Activated B cell treated with CpG ODN at 0.5 μM for 24 hours (primary cell): Measurements from ENCODE around the gene FGFR2. TPM values are rescaled to one million over a fixed set of nuclear protein-coding genes. Genes with fewer than 3 reads are reported as not detected.

Source experiments
- ATAC-seq: fragments of 200-7000 bp; cut with Tn5 transposase; one replicate; pipeline ENCODE4 v1.10.0; 2021; ENCODE audit warnings: low read depth, mild to moderate bottlenecking, moderate library complexity
- CTCF ChIA-PET: fragments of 350-600 bp; sonication (Branson Sonifier 250); formaldehyde crosslinking; loops from one replicate; lab custom pipeline; 2021; ENCODE audit warnings: antibody characterized with exemption; lab: Charles Lee
- POLR2A ChIA-PET: fragments of 350-600 bp; sonication (Branson Sonifier 250); formaldehyde crosslinking; loops from one replicate; lab custom pipeline; 2021; ENCODE audit warnings: antibody characterized with exemption; lab: Charles Lee
- DNase-seq: peaks from one replicate; pipeline ENCODE4 v3.0.0; 2022
- H3K27ac Mint-ChIP-seq: one replicate; pipeline ENCODE4 v1.8.0; 2020; ENCODE audit warnings: mixed read lengths
- H3K27me3 Mint-ChIP-seq: one replicate; pipeline ENCODE4 v1.8.0; 2021; ENCODE audit warnings: mixed read lengths
- H3K36me3 Mint-ChIP-seq: one replicate; pipeline ENCODE4 v1.8.0; 2021; ENCODE audit warnings: low read depth, mixed read lengths
- H3K4me1 Mint-ChIP-seq: one replicate; pipeline ENCODE4 v1.8.0; 2021; ENCODE audit warnings: mixed read lengths
- H3K4me3 Mint-ChIP-seq: one replicate; pipeline ENCODE4 v1.8.0; 2020; ENCODE audit warnings: mild to moderate bottlenecking, mixed read lengths
- H3K9me3 Mint-ChIP-seq: one replicate; pipeline ENCODE4 v1.8.0; 2020; ENCODE audit warnings: mixed read lengths
- CTCF ChIP-seq: fragments of 200-600 bp; IDR thresholded peaks from one replicate; pipeline ENCODE4 v1.8.0; 2022; ENCODE audit warnings: antibody characterized with exemption, mild to moderate bottlenecking
- intact Hi-C: fragments of 100-400 bp; cut with micrococcal nuclease; formaldehyde crosslinking; loops from one replicate; pipeline ENCODE4 v1.15.1; 2024
- total RNA-seq: library from RNA; stranded (reverse); gene quantifications from 2 replicates; pipeline ENCODE4 v1.2.3, GENCODE V29; 2022

FGFR2 gene
- total RNA-seq, 1 donor from 2014 or later: not detected

DNA sequence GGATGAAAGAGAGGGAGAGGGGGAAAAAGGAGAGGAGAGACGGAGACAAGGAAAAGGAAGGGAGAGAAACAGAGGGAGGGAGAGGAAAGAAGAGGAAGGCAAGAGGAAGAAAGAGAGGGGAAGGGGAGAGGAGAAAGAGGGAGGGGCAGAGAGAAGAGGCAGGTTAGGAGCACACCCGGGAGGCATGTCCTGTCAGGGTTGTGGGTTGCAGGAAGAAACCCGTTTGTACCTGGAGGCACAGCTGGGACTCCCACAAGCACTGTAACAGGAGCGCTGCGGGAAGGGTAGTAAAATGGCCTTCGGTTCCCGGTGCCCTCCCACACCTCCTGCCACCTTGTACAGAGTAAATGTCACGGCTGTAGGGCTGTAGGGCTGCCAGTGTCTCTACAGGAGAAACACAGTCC is 24.7 kb downstream of the FGFR2 start:
- H3K9me3 Mint-ChIP-seq: no peaks in the 10 kb centered on the region
- H3K27ac Mint-ChIP-seq: no peak overlapping the region
- intact Hi-C loops: no loop called here
- no peaks in the 10 kb centered on the region for H3K36me3 Mint-ChIP-seq
- no peak overlapping the region for H3K4me3 Mint-ChIP-seq
- DNase-seq: no peak
- no peak for TF ChIP-seq CTCF
- no peaks in the 10 kb centered on the region for H3K27me3 Mint-ChIP-seq
- ATAC-seq: no peak
- ChIA-PET CTCF (no interaction called here), POLR2A (no interaction called here)
- H3K4me1 Mint-ChIP-seq: no peaks in the 10 kb centered on the region

GRCh38 chr10:121572859-121573537 is 25.2 kb downstream of the FGFR2 start:
- intact Hi-C loops: no loop called here
- TF ChIP-seq CTCF: no peak
- Mint-ChIP-seq H3K27me3 (no peaks in the 10 kb centered on the region), H3K4me1 (no peaks in the 10 kb centered on the region), H3K4me3 (no peak overlapping the region), H3K36me3 (no peaks in the 10 kb centered on the region), H3K9me3 (no peaks in the 10 kb centered on the region), H3K27ac (no peak overlapping the region)
- ATAC-seq (no peak), DNase-seq (no peak)
- ChIA-PET CTCF (no interaction called here), POLR2A (no interaction called here)

GRCh38 chr10:121570315-121570714 is 27.9 kb downstream of the FGFR2 start:
- ATAC-seq (no peak), DNase-seq (no peak)
- TF ChIP-seq CTCF: no peak
- ChIA-PET CTCF (no interaction called here), POLR2A (no interaction called here)
- no peak overlapping the region for H3K27ac Mint-ChIP-seq
- no peak overlapping the region for H3K4me3 Mint-ChIP-seq
- H3K27me3 Mint-ChIP-seq: no peaks in the 10 kb centered on the region
- H3K4me1 Mint-ChIP-seq: no peaks in the 10 kb centered on the region
- H3K9me3 Mint-ChIP-seq: no peaks in the 10 kb centered on the region
- H3K36me3 Mint-ChIP-seq: no peaks in the 10 kb centered on the region
- intact Hi-C loops: no loop called here

DNA sequence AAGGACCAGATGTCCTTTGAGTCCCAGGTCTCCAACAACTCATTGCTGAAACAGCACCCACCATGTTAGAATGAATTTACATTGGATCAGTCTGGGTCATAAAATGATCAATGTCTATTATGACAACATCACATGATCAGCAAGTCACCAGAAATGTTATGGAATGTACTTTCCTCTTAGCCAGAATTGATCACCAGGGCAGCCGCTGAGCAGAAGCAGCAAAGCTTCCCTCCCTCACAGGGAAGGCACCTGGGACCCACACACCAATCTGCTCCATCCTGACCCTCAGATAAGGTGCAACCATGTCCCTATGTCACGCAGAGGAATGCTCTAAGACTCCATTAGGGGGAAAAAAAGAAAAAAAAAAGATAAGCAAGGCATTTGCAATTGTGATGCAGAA is 30.0 kb downstream of the FGFR2 start:
- Mint-ChIP-seq H3K4me1 (no peaks in the 10 kb centered on the region), H3K27ac (no peak overlapping the region), H3K36me3 (no peaks in the 10 kb centered on the region), H3K9me3 (no peaks in the 10 kb centered on the region), H3K27me3 (no peaks in the 10 kb centered on the region), H3K4me3 (no peak overlapping the region)
- TF ChIP-seq CTCF: no peak
- ATAC-seq: no peak
- POLR2A ChIA-PET: no interaction called here
- no peak for DNase-seq
- intact Hi-C loops: no loop called here
- CTCF ChIA-PET: no interaction called here

GRCh38 chr10:121567569-121567968 is 30.7 kb downstream of the FGFR2 start:
- intact Hi-C loops: no loop called here
- ChIA-PET CTCF (no interaction called here), POLR2A (no interaction called here)
- H3K27ac Mint-ChIP-seq: no peak overlapping the region
- no peak overlapping the region for H3K4me3 Mint-ChIP-seq
- no peak for DNase-seq
- H3K9me3 Mint-ChIP-seq: peaks cover 1% of the 10 kb centered on the region
- H3K36me3 Mint-ChIP-seq: no peaks in the 10 kb centered on the region
- ATAC-seq: no peak
- TF ChIP-seq CTCF: no peak
- no peaks in the 10 kb centered on the region for H3K27me3 Mint-ChIP-seq
- H3K4me1 Mint-ChIP-seq: no peaks in the 10 kb centered on the region
